NCI-H2107 treated with DMSO at 0.1 percent for 48 hours (cell line): Measurements from ENCODE around the gene IFT22.
"Not testable (repeated sequence)": the region's sequence is repeated elsewhere in the genome, so short reads cannot be mapped to it uniquely, and the experiment has no call there.

Experiments used
- DNase-seq: peaks from one replicate; lab custom pipeline; 2025; ENCODE audit not compliant: unreplicated experiment; lab: John Stamatoyannopoulos, UW

The IFT22 gene

DNA sequence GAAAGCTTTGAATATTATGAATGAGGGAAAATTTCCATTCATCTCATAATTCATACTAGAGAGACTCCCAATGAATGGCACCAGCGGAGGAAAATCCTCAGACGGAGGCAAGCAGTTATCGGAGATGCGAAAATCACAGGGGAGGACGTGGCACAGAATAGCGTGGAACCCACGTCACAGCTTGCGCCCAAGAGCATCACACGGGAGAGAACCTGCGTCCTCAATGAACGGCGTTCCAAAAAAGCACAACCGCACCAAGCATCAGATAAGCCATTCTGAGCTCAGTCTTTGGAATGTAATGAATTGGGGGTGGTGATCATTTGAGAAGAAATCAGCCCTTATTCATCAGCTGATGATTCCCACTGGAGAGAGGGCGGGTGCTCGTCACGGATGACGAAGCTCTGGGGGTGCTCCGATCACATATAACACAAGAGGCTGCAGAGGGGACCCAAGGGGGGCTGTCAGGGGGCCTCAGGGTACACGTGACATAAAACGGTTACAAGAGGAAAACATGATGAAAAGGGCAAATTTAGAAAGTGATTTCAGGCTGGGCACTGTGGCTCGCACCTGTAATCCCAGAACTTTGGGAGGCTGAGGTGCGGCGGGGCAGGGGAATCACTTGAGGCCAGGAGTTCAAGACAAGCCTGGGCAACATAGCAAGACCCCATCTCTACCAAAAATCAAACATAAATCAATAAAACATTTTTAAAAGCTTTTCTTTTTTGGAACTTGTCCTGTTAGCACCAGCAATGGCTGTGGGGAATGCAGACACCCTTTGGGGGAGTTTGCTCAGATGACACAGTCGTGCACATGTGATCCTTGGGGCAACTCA lies 42.9 kb downstream of the IFT22 start:
- no peak for DNase-seq

DNA sequence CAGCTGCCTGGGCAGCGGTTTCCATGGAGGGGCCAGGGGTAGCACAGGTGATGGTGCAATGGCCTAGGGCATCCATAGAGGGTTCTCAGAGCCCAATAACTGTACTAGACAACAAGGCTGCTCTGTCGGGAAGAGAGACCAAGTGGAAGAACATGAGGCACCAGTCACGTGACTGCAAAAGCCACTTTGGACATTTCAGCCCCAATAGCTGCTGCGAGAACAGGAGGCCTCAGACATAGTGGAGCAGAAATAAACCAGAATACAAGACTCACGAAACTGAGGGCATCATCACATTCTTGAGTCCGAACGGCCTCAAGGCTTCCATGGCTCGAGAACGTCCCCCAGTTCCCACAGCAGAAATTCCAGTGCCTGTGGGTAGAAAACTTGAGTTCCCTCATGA lies 44.5 kb downstream of the IFT22 start:
- no peak for DNase-seq

DNA sequence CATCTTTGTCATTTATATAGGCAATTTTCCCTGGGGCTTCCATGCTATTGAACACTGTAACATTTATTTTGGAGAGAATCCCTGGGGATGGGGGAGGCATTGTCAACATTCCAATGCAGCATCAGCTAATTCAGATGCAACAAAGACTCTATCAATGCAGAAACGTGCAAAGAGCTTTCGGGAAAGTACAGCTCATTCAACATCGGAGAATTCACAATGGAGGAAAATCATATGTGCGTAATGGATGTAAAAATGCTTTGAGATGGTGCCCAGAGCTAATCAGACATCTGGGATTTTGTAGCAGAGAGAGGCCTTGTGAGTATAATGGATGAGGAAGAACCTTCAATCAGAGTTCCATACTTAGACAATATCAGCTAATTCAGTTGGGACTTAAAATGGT lies 48.4 kb downstream of the IFT22 start:
- DNase-seq, result no peak

DNA sequence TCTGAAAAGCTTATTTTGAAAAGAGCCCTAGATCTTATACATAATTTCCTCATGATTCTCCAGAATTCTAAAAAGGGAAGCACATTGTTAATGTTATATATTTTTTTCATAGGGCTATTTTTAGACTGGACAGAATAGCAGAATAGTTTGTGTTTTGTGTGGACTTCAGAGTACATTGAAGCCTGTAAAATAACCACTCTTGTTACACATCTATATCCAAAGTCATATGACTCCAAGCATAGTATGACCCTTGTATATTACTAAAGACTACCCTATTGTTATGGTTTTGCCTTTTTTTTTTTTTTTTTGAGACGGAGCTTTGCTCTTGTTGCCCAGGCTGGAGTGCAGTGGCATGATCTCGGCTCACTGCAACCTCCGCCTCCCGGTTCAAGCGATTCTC lies 50.6 kb downstream of the IFT22 start:
- DNase-seq, result no peak

DNA sequence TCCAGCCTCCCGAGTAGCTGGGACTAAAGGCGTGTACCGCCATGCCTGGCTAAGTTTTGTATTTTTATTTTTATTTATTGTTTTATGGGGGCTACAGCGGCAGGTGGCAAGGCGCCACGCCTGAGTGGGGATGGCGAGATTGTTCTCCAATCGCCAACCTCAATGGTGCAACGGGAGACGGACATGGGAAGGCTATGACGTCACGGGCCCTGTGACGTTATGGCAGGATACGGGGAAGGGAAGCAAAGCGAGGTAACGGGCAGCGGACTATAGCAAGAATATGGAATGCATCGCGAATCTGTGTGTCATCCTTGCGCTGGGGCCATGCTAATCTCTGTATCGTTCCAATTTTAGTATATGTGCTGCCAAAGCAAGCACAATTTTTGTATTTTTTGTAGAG lies 51.9 kb downstream of the IFT22 start:
- no peak for DNase-seq

DNA sequence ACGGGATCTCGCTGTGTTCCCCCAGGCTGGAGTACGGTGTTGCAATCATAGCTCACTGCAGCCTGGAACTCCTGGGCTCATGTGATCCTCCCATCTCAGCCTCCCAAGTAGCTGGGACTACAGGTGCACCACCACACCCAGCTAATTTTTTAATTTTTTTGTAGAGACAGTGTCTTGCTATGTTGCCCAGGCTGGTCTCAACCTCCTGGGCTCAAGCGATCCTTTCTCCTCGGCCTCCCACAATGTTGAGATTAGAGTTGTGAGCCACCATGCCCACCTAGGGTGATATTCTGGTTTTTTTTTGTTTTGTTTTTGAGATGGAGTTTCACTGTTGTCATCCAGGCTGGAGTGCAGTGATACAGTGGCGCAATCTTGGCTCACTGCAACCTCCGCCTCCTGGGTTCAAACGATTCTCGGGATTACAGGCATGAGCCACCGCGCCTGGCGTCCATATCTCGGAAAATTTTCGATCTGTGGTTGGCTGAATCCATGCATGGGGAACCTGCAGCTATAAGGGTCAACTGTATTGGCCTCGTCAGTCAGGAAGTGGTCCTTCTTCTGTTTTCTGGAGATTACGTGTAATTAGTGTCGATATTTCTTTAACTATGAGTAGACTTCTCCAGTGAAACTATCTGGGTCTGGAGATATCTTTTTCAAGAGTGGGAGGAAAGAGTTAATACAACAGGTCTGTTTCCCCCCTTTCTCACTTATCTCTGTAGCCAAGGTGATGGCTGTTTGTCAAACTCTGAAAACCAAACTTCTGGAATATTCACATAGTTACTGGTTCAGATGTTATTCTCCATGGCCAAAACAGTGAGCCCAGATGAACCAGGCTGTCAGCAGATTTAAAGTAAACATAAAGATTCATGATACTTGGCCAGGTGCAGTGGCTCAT lies 55.7 kb downstream of the IFT22 start:
- DNase-seq, result no peak

DNA sequence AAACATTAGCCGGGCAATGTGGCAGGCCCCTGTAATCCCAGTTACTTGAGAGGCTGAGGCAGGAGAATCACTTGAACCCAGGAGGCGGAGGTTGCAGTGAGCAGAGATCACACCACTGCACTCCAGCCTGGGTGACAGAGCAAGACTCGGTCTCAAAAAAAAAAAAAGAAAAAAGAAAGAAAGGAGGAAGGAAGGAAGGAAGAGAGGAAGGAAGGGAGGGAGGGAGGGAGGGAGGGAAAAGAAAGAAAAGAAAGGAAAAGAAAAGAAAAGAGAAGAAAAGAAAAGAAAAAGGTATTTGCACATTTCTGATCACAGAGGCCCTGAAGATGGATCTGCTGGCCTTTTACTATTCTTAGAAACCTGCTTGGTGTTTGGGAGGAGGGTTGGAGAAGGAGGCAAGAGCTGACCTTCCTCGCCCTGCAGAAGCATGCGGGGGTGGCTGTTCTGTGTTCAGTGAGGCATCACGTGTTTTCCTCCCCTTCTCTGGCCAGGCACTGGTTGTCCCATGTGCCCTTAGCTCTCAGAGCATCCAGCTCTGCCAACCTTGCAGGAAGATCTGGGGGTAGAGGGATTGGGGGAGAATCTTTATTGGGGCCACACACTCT lies 57.4 kb downstream of the IFT22 start:
- DNase-seq, result not testable (repeated sequence)
